MG63 (cell line): Measurements from ENCODE around the gene GALNT2. TPM values are rescaled to one million over a fixed set of nuclear protein-coding genes. Genes with fewer than 3 reads are reported as not detected.

Experiments
- DNase-seq: peaks from one replicate; pipeline ENCODE4 v3.0.0-alpha.2; 2020
- H3K27me3 ChIP-seq: fragments of 250-450 bp; sonication (Bioruptor Pico); 2 replicates; pipeline ENCODE4 v1.5.1; 2020; ENCODE audit warnings: mild to moderate bottlenecking, moderate library complexity
- H3K36me3 ChIP-seq: fragments of 250-450 bp; sonication (Bioruptor Pico); 2 replicates; pipeline ENCODE4 v1.5.1; 2020; ENCODE audit warnings: mild to moderate bottlenecking, moderate library complexity
- H3K4me3 ChIP-seq: fragments of 250-450 bp; sonication (Bioruptor Pico); 2 replicates; pipeline ENCODE4 v1.5.1; 2020; ENCODE audit warnings: mild to moderate bottlenecking, moderate library complexity
- H3K9me3 ChIP-seq: fragments of 250-450 bp; sonication (Bioruptor Pico); 2 replicates; pipeline ENCODE4 v1.5.1; 2020; ENCODE audit warnings: mild to moderate bottlenecking, moderate library complexity
- total RNA-seq: library from RNA; depleted of rRNA; stranded (reverse); fragments of >200 nt; shearing (Covaris generic); gene quantifications from 2 replicates; pipeline ENCODE4 v1.2.3, GENCODE V29; 2014; ENCODE audit warnings: low replicate concordance

Gene GALNT2
- total RNA-seq, 1 experiment from 2014 or later = 149 TPM

GRCh38 chr1:230288641-230289349 is 221.8 kb downstream of the GALNT2 start:
- no peaks in the 10 kb centered on the region for H3K9me3 ChIP-seq
- no peaks in the 10 kb centered on the region; the same call in 1 of the 2 replicates for H3K36me3 ChIP-seq
- no peak overlapping the region for H3K4me3 ChIP-seq
- H3K27me3 ChIP-seq = no peaks in the 10 kb centered on the region
- DNase-seq = peak; percentile 84

GRCh38 chr1:230289350-230289644 is 222.3 kb downstream of the GALNT2 start:
- DNase-seq = no peak
- Histone ChIP-seq H3K36me3 (no peaks in the 10 kb centered on the region), H3K27me3 (no peaks in the 10 kb centered on the region), H3K4me3 (no peak overlapping the region), H3K9me3 (no peaks in the 10 kb centered on the region)

DNA sequence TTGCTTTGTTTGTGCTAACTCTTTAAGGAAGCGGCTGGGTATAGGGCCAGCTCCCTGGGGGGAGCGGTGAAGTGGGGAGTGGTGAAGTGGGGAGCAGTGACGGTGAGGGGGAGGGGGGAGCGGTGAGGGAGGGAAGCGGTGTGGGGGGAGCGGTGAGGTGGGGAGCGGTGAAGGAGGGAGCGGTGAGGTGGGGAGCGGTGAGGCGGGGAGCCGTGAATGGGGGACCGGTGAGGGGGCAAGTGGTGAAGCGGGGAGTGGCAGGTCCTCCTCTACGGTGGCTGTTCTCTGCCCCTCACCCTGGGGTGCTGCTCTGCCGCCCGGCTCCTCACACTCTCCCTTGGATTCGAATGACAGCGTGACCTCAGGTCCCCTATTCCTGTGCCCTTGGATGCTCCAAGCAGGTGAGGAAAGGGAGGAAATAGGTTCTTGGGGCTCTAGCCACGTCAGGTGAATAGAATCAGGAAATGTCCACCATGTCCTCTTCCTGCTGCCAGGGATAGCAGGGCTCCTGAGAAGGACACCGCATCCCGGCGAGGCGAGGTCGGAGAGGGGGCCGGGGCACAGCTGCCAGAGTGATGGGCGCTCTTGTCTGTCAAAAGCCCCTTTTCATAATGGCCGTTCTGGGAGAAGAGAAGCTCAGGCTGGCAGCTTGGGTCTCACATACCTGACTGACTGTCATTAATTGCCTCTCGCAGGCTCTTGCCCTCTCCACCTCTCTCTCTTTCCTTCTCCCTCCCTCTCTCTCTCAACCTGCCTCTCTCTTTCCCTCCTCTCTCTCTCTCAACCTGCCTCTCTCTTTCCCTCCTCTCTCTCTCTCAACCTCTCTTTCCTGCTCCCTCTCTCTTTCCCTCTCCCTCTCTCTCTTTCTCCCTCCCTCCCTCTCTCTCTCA is 224.9 kb downstream of the GALNT2 start:
- no peaks in the 10 kb centered on the region for H3K36me3 ChIP-seq
- no peaks in the 10 kb centered on the region; the same call in 1 of the 2 replicates for H3K27me3 ChIP-seq
- no peaks in the 10 kb centered on the region for H3K9me3 ChIP-seq
- H3K4me3 ChIP-seq = no peak overlapping the region
- no peak for DNase-seq

GRCh38 chr1:230292689-230293389 is 225.8 kb downstream of the GALNT2 start:
- Histone ChIP-seq H3K27me3 (no peaks in the 10 kb centered on the region; the same call in 1 of the 2 replicates), H3K36me3 (no peaks in the 10 kb centered on the region), H3K4me3 (no peak overlapping the region), H3K9me3 (0 out of 2 replicates have a peak, but pooled peaks cover 3% of the 10 kb centered on the region)
- DNase-seq = no peak

GRCh38 chr1:230293390-230293700 is 226.3 kb downstream of the GALNT2 start:
- no peak overlapping the region for H3K4me3 ChIP-seq
- H3K9me3 ChIP-seq = 0 out of 2 replicates have a peak, but pooled peaks cover 3% of the 10 kb centered on the region
- H3K27me3 ChIP-seq = no peaks in the 10 kb centered on the region; the same call in 1 of the 2 replicates
- DNase-seq = no peak
- no peaks in the 10 kb centered on the region for H3K36me3 ChIP-seq

GRCh38 chr1:230295367-230295766 is 228.3 kb downstream of the GALNT2 start:
- no peak for DNase-seq
- Histone ChIP-seq H3K36me3 (no peaks in the 10 kb centered on the region), H3K27me3 (no peaks in the 10 kb centered on the region; the same call in 1 of the 2 replicates), H3K4me3 (no peak overlapping the region), H3K9me3 (0 out of 2 replicates have a peak, but pooled peaks cover 3% of the 10 kb centered on the region)

- Histone ChIP-seq H3K27me3 (no peaks in the 10 kb centered on the region; the same call in 1 of the 2 replicates), H3K36me3 (no peaks in the 10 kb centered on the region), H3K9me3 (0 out of 2 replicates have a peak, but pooled peaks cover 3% of the 10 kb centered on the region), H3K4me3 (no peak overlapping the region)
- DNase-seq = no peak
These were observed 232.4 kb downstream of the GALNT2 start for GRCh38 chr1:230299191-230300006.

DNA sequence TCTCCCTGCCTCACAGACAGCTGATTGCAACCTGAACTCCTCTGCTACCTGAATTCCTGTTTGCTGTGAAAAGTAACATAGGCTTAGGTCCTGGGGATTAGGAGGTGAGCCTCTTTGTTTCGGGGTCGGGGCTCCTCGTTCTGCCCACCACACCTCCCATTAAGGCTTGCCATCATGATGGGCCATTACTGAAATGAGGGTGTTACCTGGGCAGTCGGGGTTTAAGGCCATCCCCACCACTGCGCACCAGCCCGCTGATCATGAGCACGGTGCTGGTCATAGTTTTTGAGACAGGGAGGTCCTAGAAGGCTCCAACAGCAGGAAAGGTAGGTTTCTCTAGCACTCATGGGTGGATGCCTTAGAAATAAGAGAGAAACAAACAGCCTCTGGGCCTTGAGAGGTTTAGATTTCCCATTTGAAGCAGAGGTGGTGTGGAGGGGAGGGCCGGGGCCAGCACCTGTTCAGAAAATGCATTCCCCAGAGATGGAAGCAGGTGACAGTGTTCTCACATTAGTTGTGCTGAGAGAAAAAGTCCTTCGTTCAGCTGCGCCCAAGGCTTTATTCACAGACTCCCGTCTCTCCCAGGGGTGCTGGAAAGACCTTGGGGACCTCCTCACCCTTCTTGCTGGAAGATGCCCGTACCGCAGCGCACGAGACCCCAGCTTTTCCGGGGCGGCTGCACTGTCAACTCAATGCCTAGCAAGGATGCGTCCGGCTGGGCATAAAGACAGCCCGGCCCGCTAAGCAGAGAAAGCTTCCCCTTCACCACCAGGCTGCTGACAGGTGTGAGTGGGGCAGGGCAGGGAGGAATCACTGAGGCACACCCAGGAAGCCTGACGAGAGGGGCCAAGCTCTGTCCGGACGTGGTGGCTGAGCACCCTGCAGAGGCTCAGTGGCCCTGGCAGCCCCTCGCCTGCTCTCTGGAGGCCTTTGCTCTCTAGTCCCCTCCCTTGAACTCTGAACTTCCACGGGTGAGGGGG is 233.6 kb downstream of the GALNT2 start:
- no peak for DNase-seq
- Histone ChIP-seq H3K4me3 (no peak overlapping the region), H3K36me3 (no peaks in the 10 kb centered on the region), H3K9me3 (0 out of 2 replicates have a peak, but pooled peaks cover 3% of the 10 kb centered on the region), H3K27me3 (no peaks in the 10 kb centered on the region)

- Histone ChIP-seq H3K4me3 (no peak overlapping the region), H3K36me3 (no peaks in the 10 kb centered on the region), H3K27me3 (no peaks in the 10 kb centered on the region), H3K9me3 (0 out of 2 replicates have a peak, but pooled peaks cover 3% of the 10 kb centered on the region)
- no peak for DNase-seq
These were observed 234.3 kb downstream of the GALNT2 start for GRCh38 chr1:230301322-230301721.

DNA sequence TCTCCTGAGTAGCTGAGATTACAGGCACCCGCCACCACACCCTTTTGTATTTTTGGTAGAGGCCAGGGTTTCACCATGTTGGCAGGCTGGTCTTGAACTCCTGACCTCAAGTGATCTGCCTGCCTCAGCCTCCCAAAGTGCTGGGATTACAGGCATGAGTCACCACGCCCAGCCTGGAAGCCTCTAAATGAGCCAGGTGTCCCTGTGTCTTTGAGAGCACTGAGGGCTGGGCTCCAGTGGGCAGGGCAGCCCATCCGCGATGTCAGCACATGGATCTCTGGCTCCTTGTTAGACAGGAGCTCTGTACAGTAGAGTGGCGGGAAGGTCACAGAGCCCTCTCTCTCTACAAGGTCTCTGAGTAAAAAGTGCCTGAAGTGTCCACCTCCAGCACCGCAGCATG is 234.8 kb downstream of the GALNT2 start:
- no peaks in the 10 kb centered on the region for H3K27me3 ChIP-seq
- peak; percentile 28 for DNase-seq
- H3K36me3 ChIP-seq = no peaks in the 10 kb centered on the region
- no peak overlapping the region for H3K4me3 ChIP-seq
- 0 out of 2 replicates have a peak, but pooled peaks cover 3% of the 10 kb centered on the region for H3K9me3 ChIP-seq

GRCh38 chr1:230303069-230303468 is 236.0 kb downstream of the GALNT2 start:
- no peaks in the 10 kb centered on the region for H3K9me3 ChIP-seq
- DNase-seq = no peak

DNA sequence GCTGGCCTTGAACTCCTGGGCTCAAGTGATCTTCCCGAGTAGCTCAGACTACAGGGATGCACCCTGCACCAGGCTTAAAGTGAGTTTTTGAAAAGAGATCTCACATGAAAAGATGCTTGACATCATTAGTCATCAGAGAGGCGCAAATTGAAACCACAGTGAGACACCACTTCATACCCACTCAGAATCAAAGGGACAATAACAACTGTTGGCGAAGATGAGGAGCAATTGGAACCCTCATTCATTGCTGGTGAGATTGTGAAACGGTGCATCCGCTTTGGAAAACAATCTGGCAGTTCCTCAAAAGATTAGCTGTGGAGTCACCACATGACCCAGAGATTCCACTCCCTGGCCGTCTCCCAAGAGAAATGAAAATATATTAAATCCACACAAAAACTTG is 236.8 kb downstream of the GALNT2 start:
- no peak overlapping the region for H3K4me3 ChIP-seq
- no peaks in the 10 kb centered on the region for H3K27me3 ChIP-seq
- no peaks in the 10 kb centered on the region for H3K36me3 ChIP-seq
- no peaks in the 10 kb centered on the region for H3K9me3 ChIP-seq
- DNase-seq = no peak

More at GRCh38 chr1:230303069-230303468, 236.0 kb downstream of the GALNT2 start:
- Histone ChIP-seq H3K4me3 (no peak overlapping the region), H3K27me3 (no peaks in the 10 kb centered on the region), H3K36me3 (no peaks in the 10 kb centered on the region)

- no peaks in the 10 kb centered on the region for H3K9me3 ChIP-seq
- no peak overlapping the region for H3K4me3 ChIP-seq
These were observed 239.1 kb downstream of the GALNT2 start for GRCh38 chr1:230306169-230306568.

DNA sequence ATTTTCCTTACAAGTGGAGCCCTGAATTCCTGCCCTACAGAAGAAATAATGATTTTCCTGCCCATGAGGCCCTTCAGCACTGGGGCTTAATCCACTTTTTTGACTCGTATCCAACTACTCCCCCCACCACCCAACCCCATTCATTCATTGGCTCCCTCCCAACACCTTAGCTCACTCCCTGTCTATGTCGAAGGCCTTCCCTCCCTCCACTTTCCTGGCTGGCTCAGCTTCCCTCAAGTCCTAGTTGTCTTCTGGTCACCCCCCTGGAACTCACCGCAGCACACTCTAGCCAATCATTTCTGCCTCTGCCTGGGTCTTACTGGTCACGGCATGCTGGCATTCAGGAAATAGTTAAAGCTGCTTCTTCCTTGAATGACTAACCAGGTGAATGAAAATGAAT is 240.2 kb downstream of the GALNT2 start:
- no peaks in the 10 kb centered on the region for H3K27me3 ChIP-seq
- no peak overlapping the region for H3K4me3 ChIP-seq
- H3K36me3 ChIP-seq = no peaks in the 10 kb centered on the region
- H3K9me3 ChIP-seq = no peaks in the 10 kb centered on the region
- DNase-seq = no peak

More at GRCh38 chr1:230306169-230306568, 239.1 kb downstream of the GALNT2 start:
- no peak for DNase-seq
- H3K27me3 ChIP-seq = no peaks in the 10 kb centered on the region
- H3K36me3 ChIP-seq = no peaks in the 10 kb centered on the region

GRCh38 chr1:230308039-230308438 is 241.0 kb downstream of the GALNT2 start:
- Histone ChIP-seq H3K27me3 (no peaks in the 10 kb centered on the region; the same call in 1 of the 2 replicates), H3K4me3 (no peak overlapping the region), H3K36me3 (no peaks in the 10 kb centered on the region), H3K9me3 (no peaks in the 10 kb centered on the region)
- DNase-seq = peak; percentile 87
